Hippocampal formation (tissue), 2 donors: ENCODE data around the gene TAF7.
"Not testable (repeated sequence)": the region's sequence is repeated elsewhere in the genome, so short reads cannot be mapped to it uniquely, and the experiment has no call there.

Experiments used
- DNase-seq, 2 donors: peaks; one replicate each; lab custom pipeline; 2025; lab: John Stamatoyannopoulos, UW

The TAF7 gene

DNA sequence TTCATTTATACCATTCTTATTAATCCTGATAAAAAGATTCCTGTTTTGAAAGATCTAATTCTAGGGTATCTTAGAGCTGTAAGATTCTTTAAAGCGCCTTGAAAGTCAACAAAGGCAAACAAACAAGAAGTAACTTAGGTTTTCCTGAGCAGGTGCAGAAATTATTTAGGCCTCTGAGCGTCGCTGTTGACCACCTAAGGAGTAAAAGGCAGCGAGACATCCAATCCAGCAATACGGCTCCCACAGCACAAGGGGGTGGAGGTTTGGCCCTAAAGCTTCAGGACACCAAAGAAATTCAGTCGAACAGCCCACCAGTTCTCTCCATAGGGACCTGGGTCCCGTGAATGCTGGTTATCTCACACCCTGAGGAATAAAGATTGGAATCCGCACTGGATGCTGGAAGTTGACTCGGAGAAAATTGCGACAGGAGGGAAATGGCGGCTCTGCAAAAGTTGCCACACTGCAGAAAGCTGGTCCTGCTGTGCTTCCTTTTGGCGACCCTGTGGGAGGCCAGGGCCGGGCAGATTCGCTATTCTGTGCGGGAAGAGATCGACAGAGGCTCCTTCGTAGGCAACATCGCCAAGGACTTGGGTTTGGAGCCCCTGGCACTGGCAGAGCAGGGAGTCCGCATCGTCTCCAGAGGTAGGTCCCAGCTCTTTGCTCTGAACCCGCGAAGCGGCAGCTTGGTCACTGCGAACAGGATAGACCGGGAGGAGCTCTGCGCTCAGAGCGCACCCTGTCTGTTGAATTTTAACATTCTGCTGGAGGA is 18.1 kb upstream of the TAF7 start, which contains the start of gene PCDHGA2:
TSS of gene PCDHGA2 (plus strand) at position 223 of the 769 bp plus-strand sequence.
- no peak for DNase-seq

DNA sequence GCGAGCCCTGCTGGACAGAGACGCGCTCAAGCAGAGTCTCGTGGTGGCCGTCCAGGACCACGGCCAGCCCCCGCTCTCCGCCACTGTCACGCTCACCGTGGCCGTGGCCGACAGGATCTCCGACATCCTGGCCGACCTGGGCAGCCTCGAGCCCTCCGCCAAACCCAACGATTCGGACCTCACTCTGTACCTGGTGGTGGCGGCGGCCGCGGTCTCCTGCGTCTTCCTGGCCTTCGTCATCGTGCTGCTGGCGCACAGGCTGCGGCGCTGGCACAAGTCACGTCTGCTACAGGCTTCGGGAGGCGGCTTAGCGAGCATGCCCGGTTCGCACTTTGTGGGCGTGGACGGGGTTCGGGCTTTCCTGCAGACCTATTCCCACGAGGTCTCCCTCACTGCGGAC is 12.0 kb upstream of the TAF7 start:
- not testable (repeated sequence) for DNase-seq

GRCh38 chr5:141330299-141331080 is 9.9 kb upstream of the TAF7 start, which contains the start of gene PCDHGA1:
TSS of gene PCDHGA1 (plus strand) at chr5:141330514.
- DNase-seq = no peak

DNA sequence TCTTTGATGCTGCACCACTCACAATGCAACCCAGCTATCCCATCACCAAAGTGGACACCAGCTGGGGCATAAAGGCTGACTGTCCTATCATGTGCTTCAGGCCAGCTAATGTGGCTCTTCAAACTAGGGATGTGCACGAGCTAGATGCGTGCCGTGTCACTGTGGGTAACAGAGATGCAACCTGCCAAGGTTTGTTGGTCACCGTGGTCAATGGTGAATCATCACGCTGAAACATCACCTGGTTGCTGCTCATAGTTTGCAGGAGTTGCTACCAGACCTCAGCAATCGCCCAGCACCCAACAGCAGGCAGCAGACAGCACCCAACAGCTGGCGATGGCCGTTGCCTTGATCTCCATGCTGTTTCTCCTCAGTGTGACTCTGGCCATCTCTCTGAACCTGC is 7.6 kb upstream of the TAF7 start:
- DNase-seq = no peak

DNA sequence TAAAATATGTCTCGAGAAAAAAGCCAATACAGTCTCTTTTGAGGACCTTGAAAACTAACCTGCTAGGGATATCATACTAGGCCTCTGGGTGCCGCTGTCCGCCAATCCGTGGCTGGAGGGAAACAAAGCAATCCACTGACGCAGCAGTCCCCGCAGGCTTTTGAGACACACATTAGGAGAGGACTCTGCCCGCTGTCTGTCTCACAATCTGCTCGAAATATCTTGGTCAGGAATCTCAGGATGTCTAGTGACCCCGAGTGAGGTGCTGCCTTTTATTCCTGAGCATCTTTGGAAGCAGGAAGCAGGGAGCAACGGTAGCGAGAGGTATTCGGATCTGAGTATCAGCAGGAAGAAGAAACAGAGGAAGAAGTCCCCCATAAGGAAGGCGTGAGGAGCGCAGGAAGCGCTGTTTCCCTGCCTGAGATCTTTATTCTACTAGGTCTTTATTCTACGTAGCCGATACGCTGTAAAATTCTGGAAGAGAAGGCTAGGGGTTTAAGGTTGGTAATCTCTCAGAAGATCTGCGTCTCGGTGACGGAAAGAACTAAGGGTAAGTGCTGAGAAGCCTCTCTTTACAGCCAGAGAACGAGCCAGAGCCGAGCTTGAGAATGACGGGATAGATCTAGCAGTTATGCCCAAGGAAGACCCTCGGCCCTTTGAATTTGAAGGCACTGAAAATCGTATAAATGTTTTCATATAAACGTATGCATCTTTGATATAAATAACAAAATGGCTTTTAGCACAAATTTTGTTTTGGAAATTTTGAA is 5.7 kb upstream of the TAF7 start:
- DNase-seq = peak; percentile 57 to 66

GRCh38 chr5:141322261-141322660 is 1.7 kb upstream of the TAF7 start:
- no peak for DNase-seq

DNA sequence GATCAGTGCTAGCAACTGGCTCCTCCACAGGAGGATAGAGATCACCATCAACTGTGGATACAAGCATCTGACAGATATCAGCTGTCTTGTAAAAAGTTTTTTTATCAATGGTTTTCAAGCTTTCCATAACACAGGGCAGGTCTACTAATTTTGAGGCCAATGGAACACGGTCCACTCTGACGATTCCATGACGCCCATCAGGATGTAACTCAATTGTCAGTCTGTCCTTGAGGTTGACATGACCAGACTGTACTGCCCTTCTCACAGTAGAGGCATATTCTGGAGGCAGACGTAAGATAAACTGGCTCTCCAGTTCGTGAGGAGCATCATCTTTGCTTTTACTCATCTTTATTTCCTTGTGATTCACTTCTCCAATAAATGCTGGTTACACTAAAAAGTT is 885 bp downstream of the TAF7 start:
- DNase-seq = no peak

DNA sequence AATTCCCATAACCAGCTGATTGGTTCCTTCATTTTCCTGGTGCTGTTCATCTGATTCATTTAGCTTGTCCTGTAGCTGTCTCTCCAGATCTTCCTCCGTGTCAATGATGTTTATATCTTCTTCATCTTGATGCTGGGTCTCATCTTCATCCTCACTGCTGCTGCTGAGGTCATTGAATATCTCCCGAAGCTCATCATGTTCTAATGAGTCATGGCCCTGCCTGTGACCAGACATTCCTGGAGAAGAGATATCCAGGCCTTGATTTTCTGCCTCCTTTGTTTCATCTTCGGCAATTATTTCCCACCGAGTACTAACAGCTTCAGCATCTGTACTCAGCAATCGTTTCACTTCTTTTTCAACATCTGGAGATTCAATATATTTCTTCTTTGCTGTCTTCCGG is 1.4 kb downstream of the TAF7 start:
- DNase-seq = no peak

DNA sequence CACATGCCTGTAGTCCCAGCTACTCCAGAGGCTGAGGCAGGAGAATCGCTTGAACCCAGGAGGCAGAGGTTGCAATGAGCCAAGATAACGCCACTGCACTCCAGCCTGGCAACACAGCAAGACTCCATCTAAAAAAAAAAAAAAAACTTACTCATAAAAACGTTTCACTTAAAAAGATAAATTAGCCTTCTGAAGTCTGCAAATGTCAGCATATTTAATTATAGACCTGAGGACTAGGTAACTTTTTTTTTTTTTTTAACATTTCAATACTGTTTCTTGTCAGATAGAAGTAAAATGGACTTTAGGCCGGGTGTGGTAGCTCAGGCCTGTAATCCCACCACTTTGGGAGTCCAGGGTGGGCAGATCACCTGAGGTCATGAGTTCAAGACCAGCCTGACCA is 3.6 kb downstream of the TAF7 start:
- DNase-seq = not testable (repeated sequence)

- DNase-seq = no peak
Measured at GRCh38 chr5:141313711-141314110, 6.9 kb downstream of the TAF7 start.

DNA sequence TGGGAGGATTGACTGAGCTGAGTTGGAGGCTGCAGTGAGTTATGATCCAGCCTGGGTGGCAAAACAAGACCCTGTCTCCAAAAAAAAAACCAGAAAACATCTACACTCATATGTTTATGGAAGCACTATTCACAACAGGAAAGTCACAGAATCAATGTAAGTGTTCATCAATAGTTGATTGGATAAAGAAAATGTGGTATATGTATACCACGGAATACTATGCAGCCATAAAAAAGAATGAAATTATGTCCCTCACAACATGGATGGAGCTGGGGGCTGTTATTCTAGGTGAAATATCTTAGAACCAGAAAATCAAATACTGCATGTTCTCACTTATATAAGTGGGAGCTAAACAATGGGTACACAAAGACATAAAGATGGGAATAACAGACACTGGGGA is 14.0 kb downstream of the TAF7 start:
- no peak for DNase-seq

GRCh38 chr5:141303756-141304155 is 16.8 kb downstream of the TAF7 start, which contains the start of gene SLC25A2:
TSS of gene SLC25A2 (minus strand) at chr5:141304049. CDS start at chr5:141303865, 184 bp downstream.
- DNase-seq = no peak

DNA sequence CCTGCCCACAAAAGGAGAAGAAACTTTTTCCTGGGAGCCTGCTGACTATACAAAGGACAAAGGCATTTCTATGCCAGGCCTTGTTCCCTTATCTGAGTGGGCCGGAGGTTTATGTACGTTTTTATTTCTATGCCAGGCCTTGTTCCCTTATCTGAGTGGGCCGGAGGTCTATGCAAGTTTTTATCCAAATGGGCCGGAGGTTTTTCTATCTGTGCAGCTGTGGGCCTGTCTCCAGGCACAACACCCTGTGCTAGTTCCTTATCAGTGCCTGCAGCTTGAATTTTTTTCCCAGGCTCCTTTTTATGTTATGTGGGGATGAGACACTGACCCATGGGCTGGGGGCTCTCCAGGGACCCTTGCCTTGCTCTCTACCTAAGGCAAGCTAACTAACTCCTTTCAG is 22.2 kb downstream of the TAF7 start:
- no peak for DNase-seq

DNA sequence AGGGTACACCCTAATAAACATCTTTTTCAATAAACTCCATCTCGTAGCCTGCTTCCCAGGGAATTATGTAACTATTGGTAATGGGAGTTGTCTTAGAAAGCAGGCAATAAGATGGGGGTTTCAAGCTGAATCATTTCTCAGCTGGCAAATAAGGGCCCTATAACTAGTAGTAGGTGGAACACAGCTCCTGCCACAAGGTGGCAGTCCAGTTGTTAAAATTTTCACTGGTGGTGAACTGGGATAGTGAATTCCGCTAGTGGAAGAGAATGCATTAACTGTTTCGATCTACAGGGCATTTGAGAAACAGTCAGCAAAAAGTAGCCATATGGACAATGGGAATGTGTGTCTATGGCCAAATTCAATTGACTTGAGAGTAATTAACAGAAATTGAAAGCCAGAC is 47.7 kb downstream of the TAF7 start:
- no peak for DNase-seq

GRCh38 chr5:141269195-141269594 is 51.4 kb downstream of the TAF7 start:
- no peak for DNase-seq
